Measurements from ENCODE around the gene PCDH1.
"Not testable (repeated sequence)": the region's sequence is repeated elsewhere in the genome, so short reads cannot be mapped to it uniquely, and the experiment has no call there.

PCDH1 gene

GRCh38 chr5:141897425-141897824 lies 19.2 kb upstream of the PCDH1 start:
- DNase-seq: no peak

GRCh38 chr5:141890429-141890828 lies 12.2 kb upstream of the PCDH1 start:
- not testable (repeated sequence) for DNase-seq

- no peak for DNase-seq
Measured at GRCh38 chr5:141889282-141889871, 11.2 kb upstream of the PCDH1 start.

- no peak for DNase-seq
Measured at GRCh38 chr5:141883892-141884318, 5.7 kb upstream of the PCDH1 start.

GRCh38 chr5:141883184-141883891 lies 5.1 kb upstream of the PCDH1 start:
- peak; percentile 12 for DNase-seq

- DNase-seq: no peak
Measured at GRCh38 chr5:141882594-141883183, 4.5 kb upstream of the PCDH1 start.

GRCh38 chr5:141881886-141882285 lies 3.7 kb upstream of the PCDH1 start:
- DNase-seq: no peak

GRCh38 chr5:141880961-141881801 lies 3.0 kb upstream of the PCDH1 start:
- DNase-seq: no peak

GRCh38 chr5:141879941-141880738 lies 1.9 kb upstream of the PCDH1 start:
- no peak for DNase-seq

- no peak for DNase-seq
Measured at GRCh38 chr5:141879426-141879759, 1.2 kb upstream of the PCDH1 start.

GRCh38 chr5:141878711-141879425 lies 658 bp upstream of the PCDH1 start:
- DNase-seq: peak; percentile 93

- DNase-seq: peak; percentile 46
Measured at GRCh38 chr5:141877356-141878185, 639 bp downstream of the PCDH1 start.

GRCh38 chr5:141876628-141877355 lies 1.4 kb downstream of the PCDH1 start:
- DNase-seq: no peak

- peak; percentile 11 for DNase-seq
Measured at GRCh38 chr5:141875795-141876627, 2.2 kb downstream of the PCDH1 start.

GRCh38 chr5:141875022-141875740 lies 3.0 kb downstream of the PCDH1 start:
- DNase-seq: no peak

GRCh38 chr5:141874262-141874964 lies 3.8 kb downstream of the PCDH1 start:
- DNase-seq: no peak

GRCh38 chr5:141873933-141874261 lies 4.3 kb downstream of the PCDH1 start:
- no peak for DNase-seq
